Naive thymus-derived CD8-positive, alpha-beta T cell (primary cell): ENCODE data around the gene RBPJL. TPM values are rescaled to one million over a fixed set of nuclear protein-coding genes. Genes with fewer than 3 reads are reported as not detected.

ENCODE experiments used
- ATAC-seq, 2 donors: fragments of 150-1000 bp; cut with Tn5 transposase in 1 of 2; sonication (Bioruptor Pico), chemical (Tn5 transposase) in 1 of 2; 1 replicate in 1 of 2; 2 replicates in 1 of 2; pipeline ENCODE4 v1.10.0; 2021; ENCODE audit warnings: mild to moderate bottlenecking in 2 of 2, moderate library complexity in 2 of 2
- POLR2A ChIA-PET: fragments of 350-600 bp; sonication (Branson Sonifier 250); formaldehyde crosslinking; loops from one replicate; lab custom pipeline; 2021; ENCODE audit warnings: antibody characterized with exemption; lab: Charles Lee
- DNase-seq, 10 donors: peaks; one replicate each; pipeline versions ENCODE4 v3.0.0 to v3.0.0-alpha.2; 2020 to 2022
- H3K27ac Mint-ChIP-seq, 10 donors: one replicate each; pipeline ENCODE4 v1.8.0; 2020 to 2022; ENCODE audit warnings: mild to moderate bottlenecking in 10 of 10, mixed read lengths in 10 of 10, moderate library complexity in 4 of 10, inconsistent platforms in 1 of 10
- H3K27me3 Mint-ChIP-seq, 5 donors: one replicate each; pipeline ENCODE4 v1.8.0; 2021 to 2022; ENCODE audit warnings: mixed read lengths in 5 of 5
- H3K36me3 Mint-ChIP-seq, 3 donors: one replicate each; pipeline ENCODE4 v1.8.0; 2020 to 2022; ENCODE audit warnings: mixed read lengths in 3 of 3, mild to moderate bottlenecking in 2 of 3, inconsistent platforms in 1 of 3
- H3K4me1 Mint-ChIP-seq, 4 donors: one replicate each; pipeline ENCODE4 v1.8.0; 2021 to 2022; ENCODE audit warnings: mixed read lengths in 4 of 4
- H3K4me3 Mint-ChIP-seq, 10 donors: one replicate each; pipeline ENCODE4 v1.8.0; 2020 to 2022; ENCODE audit warnings: mild to moderate bottlenecking in 10 of 10, mixed read lengths in 10 of 10, moderate library complexity in 6 of 10, inconsistent platforms in 1 of 10
- H3K9me3 Mint-ChIP-seq, 9 donors: one replicate each; pipeline ENCODE4 v1.8.0; 2020 to 2022; ENCODE audit warnings: mixed read lengths in 9 of 9, mild to moderate bottlenecking in 3 of 9, inconsistent platforms in 1 of 9, moderate library complexity in 1 of 9
- polyA plus RNA-seq, 3 donors: library from polyadenylated mRNA; unstranded; fragments of 300-500 nt; fragmentation: Illumina TruSeq; gene quantifications; one replicate each; pipeline ENCODE4 v1.2.3, GENCODE V29; 2021
- total RNA-seq, 8 experiments: library from RNA in 2 of 8; stranded (reverse) in 2 of 8; gene quantifications; one replicate each; pipeline ENCODE4 v1.2.3 and lab custom pipeline; 2021 to 2026

Gene RBPJL
- total and polyA plus RNA-seq, 5 experiments from 2014 or later, result not detected

DNA sequence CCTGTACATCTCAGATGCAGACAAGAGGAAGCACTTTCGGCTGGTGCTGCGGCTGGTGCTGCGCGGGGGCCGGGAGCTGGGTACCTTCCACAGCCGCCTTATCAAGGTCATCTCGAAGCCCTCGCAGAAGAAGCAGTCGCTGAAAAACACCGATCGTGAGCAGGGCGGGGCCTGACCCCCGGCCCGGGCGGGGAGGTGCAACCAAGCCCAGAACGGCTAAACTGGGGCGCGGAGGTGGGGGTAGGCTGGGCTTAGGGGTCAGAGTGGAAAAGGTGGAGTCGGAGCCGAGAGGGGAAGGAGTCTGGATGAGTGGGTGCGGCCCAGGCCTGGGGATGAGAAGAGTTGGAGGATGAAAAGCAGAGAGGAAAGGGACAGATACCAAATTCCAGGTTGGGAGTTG is 5.6 kb downstream of the RBPJL start:
- ATAC-seq, result no peak
- H3K36me3 Mint-ChIP-seq, result peaks cover 0 to 2% (median 0%) of the 10 kb centered on the region in 3 donors
- no peaks in the 10 kb centered on the region for H3K9me3 Mint-ChIP-seq
- DNase-seq, result no peak
- no peak overlapping the region for H3K27ac Mint-ChIP-seq
- peaks cover 0 to 20% (median 11%) of the 10 kb centered on the region in 4 donors for H3K4me1 Mint-ChIP-seq
- H3K4me3 Mint-ChIP-seq, result no peak overlapping the region
- POLR2A ChIA-PET, result interaction anchor here (0.7 kb wide), 1 partner anchor 51 kb away, joined by 4 read pairs; the partner anchor contains the start of gene SYS1
- H3K27me3 Mint-ChIP-seq, result peaks cover 23 to 95% (median 61%) of the 10 kb centered on the region in 5 donors

DNA sequence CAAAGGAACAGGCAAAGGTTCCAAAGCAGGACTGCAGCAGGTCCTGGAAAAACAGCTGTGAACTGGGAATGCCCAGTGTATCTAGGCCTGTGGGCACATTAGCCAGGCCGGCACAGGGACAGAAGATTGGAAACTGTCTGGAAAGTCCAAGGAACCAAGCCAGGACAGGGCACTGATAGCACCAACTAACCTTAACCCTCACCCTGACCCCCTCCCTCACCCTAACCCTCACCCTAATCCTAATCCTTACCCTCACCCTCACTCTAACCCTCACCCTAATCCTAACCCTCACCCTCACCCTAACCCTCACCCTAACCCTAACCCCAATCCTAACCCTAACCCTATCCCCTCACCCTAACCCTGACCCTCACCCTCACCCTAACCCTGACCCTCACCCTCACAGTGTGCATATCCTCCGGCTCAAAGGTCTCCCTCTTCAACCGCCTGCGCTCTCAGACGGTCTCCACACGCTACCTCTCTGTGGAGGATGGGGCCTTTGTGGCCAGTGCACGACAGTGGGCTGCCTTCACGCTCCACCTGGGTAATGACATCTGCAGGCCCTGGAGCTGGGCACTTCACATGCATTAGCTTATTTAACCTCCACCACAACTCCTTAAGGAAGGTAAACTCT is 6.5 kb downstream of the RBPJL start:
- H3K36me3 Mint-ChIP-seq, result peaks cover 0 to 2% (median 0%) of the 10 kb centered on the region in 3 donors
- no peak for DNase-seq
- POLR2A ChIA-PET, result interaction anchor here (0.7 kb wide), 1 partner anchor 50 kb away, joined by 4 read pairs; the partner anchor contains the start of gene SYS1
- peaks cover 21 to 91% (median 65%) of the 10 kb centered on the region in 5 donors for H3K27me3 Mint-ChIP-seq
- no peaks in the 10 kb centered on the region for H3K9me3 Mint-ChIP-seq
- peaks cover 0 to 20% (median 10%) of the 10 kb centered on the region in 4 donors for H3K4me1 Mint-ChIP-seq
- H3K4me3 Mint-ChIP-seq, result no peak overlapping the region
- ATAC-seq, result no peak
- H3K27ac Mint-ChIP-seq, result no peak overlapping the region

DNA sequence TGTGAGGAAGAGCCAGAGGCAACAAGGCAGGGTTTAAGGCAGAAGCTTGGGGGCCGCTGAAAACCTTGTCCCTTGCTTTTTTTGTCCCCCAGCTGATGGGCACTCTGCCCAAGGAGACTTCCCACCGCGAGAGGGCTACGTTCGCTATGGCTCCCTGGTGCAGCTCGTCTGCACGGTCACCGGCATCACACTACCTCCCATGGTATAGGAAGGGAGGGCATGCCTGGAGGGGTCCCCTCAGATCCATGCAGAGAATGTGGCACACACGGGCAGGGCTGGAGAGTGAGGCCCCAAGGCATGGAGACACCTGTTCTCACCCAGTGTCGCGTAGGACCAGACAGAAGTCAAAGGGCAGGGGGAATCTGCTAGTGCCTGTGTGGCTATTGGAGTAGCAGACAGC is 7.3 kb downstream of the RBPJL start:
- Mint-ChIP-seq H3K27me3 (peaks cover 21 to 88% (median 65%) of the 10 kb centered on the region in 5 donors), H3K27ac (no peak overlapping the region), H3K9me3 (no peaks in the 10 kb centered on the region), H3K4me3 (no peak overlapping the region), H3K36me3 (peaks cover 0 to 2% (median 0%) of the 10 kb centered on the region in 3 donors), H3K4me1 (peaks cover 2 to 23% (median 13%) of the 10 kb centered on the region in 4 donors)
- POLR2A ChIA-PET, result no interaction called here
- no peak for ATAC-seq
- no peak for DNase-seq

DNA sequence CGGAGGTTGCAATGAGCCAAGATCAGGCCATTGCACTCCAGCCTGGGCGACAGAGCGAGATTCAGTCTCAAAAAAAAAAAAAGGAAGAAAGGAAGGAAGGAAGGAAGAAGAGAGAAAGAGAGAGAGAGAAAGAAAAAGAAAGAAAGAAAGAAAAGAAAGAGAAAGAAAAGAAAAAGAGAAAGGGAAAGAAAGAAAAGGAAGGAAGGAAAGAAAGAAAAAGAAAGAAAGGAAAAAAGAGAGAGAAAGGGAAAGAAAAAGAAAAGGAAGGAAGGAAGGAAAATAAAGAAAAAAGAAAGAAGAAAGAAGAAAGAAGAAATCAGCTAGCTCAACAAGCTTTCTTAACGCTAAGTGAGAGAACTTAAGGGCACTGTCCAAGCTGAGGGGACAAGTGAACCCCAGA is 9.0 kb downstream of the RBPJL start:
- peaks cover 5 to 28% (median 21%) of the 10 kb centered on the region in 4 donors for H3K4me1 Mint-ChIP-seq
- H3K27me3 Mint-ChIP-seq, result peaks cover 17 to 70% (median 48%) of the 10 kb centered on the region in 5 donors
- no peaks in the 10 kb centered on the region for H3K36me3 Mint-ChIP-seq
- H3K4me3 Mint-ChIP-seq, result peak overlapping the region in 2 of 10 donors; percentile 1 to 61
- ATAC-seq (no peak), DNase-seq (no peak)
- POLR2A ChIA-PET, result no interaction called here
- peak overlapping the region in 1 of 10 donors; percentile 29 for H3K27ac Mint-ChIP-seq
- H3K9me3 Mint-ChIP-seq, result no peaks in the 10 kb centered on the region

DNA sequence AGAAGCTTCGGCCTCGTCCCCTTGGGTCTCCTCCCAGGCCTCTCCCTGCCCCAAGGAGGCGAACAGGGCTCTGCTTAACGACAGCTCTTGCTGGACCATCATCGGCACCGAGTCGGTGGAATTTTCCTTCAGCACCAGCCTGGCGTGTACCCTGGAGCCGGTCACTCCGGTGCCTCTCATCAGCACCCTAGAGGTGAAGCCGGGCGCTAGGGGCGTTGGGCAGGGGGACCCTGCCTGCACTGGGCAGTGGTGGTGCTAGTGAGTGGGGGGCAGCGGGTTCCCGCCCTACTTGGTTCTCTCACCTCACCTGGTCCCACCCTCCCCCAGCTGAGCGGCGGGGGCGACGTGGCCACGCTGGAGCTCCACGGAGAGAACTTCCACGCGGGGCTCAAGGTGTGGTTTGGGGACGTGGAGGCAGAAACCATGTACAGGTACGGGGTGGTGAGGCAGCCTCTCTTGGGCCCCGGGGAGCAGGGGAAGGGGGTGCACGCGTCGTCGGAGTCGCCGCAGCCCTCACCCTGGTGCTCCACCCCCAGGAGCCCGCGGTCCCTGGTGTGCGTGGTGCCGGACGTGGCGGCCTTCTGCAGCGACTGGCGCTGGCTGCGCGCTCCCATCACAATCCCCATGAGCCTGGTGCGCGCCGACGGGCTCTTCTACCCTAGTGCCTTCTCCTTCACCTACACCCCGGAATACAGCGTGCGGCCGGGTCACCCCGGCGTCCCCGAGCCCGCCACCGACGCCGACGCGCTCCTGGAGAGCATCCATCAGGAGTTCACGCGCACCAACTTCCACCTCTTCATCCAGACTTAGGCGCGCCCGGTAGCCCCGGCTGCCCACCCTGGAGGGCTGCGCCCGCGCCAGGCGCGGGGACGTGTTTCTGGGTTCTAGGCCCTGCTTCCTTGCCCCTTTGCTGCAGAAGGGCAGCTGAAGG is 9.8 kb downstream of the RBPJL start:
- Mint-ChIP-seq H3K27me3 (peaks cover 14 to 63% (median 41%) of the 10 kb centered on the region in 5 donors), H3K4me3 (no peak overlapping the region), H3K9me3 (no peaks in the 10 kb centered on the region), H3K27ac (no peak overlapping the region), H3K4me1 (peaks cover 7 to 28% (median 24%) of the 10 kb centered on the region in 4 donors), H3K36me3 (no peaks in the 10 kb centered on the region)
- ATAC-seq, result no peak
- DNase-seq, result no peak
- POLR2A ChIA-PET, result no interaction called here

DNA sequence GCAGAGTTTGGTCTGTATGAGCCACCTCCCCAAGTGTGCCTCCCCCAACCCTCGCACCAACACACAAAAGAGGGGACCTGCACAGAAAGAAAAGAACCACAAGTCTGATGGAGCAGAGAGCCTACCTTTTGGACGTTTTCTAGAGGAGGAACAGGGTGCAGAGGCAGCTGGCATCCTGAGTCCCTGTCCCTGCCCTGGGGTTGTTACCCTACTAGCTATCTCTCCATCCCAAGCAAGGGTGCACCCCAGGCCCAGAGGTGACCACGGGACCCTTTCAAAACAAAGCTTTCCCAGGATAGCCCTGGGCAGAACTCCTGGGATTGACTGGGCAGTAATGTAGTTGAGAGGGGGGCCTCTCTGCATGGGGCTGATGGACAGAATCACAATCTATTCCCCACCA is 11.2 kb downstream of the RBPJL start:
- Mint-ChIP-seq H3K27ac (no peak overlapping the region), H3K4me1 (peaks cover 7 to 29% (median 23%) of the 10 kb centered on the region in 4 donors), H3K36me3 (no peaks in the 10 kb centered on the region), H3K9me3 (no peaks in the 10 kb centered on the region), H3K4me3 (no peak overlapping the region), H3K27me3 (peaks cover 11 to 49% (median 33%) of the 10 kb centered on the region in 5 donors)
- no peak for ATAC-seq
- DNase-seq, result no peak
- POLR2A ChIA-PET, result no interaction called here

DNA sequence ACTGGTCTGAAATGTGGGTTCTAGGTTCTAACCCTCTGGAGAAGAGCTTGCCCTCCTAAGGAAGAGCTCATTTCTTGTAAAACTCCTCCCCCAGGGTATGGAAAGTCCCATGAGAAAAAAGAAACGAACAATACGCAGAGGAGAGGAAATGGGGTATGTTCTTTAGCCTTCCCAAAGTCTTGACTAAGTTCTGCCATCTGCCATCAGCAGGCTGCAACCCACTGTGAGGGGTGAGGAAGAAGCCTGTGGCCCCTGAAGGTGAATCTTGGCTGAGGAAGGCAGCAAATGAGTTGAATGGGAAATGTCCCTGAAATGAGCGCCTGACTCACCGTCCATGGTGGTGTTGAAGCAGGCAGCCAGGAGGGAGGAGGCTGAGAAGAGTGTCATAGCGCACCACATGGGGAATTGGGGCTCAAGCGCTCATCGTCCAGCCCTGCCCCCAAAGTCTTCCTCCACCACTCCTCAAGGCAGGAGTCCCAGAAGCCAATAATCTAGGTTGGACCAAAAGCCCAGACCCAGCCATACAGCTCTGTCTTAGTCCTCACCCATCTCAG is 11.8 kb downstream of the RBPJL start:
- H3K27me3 Mint-ChIP-seq, result peaks cover 9 to 42% (median 29%) of the 10 kb centered on the region in 5 donors
- H3K27ac Mint-ChIP-seq, result peak overlapping the region in 1 of 10 donors; percentile 40
- ATAC-seq (no peak), DNase-seq (no peak)
- peaks cover 7 to 29% (median 23%) of the 10 kb centered on the region in 4 donors for H3K4me1 Mint-ChIP-seq
- peak overlapping the region in 1 of 10 donors; percentile 15 for H3K4me3 Mint-ChIP-seq
- no peaks in the 10 kb centered on the region for H3K9me3 Mint-ChIP-seq
- POLR2A ChIA-PET, result interaction anchor here (0.7 to 1.2 kb wide), 3 partner anchors 320 to 453 kb away, joined by 3 to 5 read pairs (median 3); no protein-coding TSS in a partner anchor
- H3K36me3 Mint-ChIP-seq, result no peaks in the 10 kb centered on the region

DNA sequence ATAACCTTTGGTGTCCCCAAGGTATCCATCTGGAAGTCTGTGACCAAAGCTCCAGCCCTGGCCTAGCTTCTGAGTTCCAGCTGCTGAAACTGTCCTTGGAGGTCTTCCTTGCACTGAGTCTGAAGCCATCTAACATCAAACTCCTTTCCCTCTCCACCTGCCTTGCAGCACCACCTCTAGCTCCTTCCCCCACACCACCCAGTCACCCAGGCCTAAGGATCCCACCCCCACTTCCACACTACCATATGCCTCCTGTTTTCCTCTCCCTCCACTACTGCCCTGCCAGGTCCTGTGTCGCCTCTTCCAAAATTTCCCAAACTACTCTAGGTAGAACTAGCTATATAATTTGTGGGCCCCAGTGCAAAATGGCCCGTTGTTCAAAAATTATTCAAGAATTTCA is 12.3 kb downstream of the RBPJL start:
- peak overlapping the region in 4 of 10 donors; percentile 0 to 55 (median 12) for H3K4me3 Mint-ChIP-seq
- DNase-seq, result no peak
- peak overlapping the region in 3 of 10 donors; percentile 34 to 47 (median 40) for H3K27ac Mint-ChIP-seq
- POLR2A ChIA-PET, result interaction anchor here (0.7 to 1.2 kb wide), 3 partner anchors 320 to 453 kb away, joined by 3 to 5 read pairs (median 3); no protein-coding TSS in a partner anchor
- H3K9me3 Mint-ChIP-seq, result no peaks in the 10 kb centered on the region
- H3K36me3 Mint-ChIP-seq, result no peaks in the 10 kb centered on the region
- peaks cover 7 to 29% (median 23%) of the 10 kb centered on the region in 4 donors for H3K4me1 Mint-ChIP-seq
- ATAC-seq, result no peak
- peaks cover 4 to 38% (median 24%) of the 10 kb centered on the region in 5 donors for H3K27me3 Mint-ChIP-seq

DNA sequence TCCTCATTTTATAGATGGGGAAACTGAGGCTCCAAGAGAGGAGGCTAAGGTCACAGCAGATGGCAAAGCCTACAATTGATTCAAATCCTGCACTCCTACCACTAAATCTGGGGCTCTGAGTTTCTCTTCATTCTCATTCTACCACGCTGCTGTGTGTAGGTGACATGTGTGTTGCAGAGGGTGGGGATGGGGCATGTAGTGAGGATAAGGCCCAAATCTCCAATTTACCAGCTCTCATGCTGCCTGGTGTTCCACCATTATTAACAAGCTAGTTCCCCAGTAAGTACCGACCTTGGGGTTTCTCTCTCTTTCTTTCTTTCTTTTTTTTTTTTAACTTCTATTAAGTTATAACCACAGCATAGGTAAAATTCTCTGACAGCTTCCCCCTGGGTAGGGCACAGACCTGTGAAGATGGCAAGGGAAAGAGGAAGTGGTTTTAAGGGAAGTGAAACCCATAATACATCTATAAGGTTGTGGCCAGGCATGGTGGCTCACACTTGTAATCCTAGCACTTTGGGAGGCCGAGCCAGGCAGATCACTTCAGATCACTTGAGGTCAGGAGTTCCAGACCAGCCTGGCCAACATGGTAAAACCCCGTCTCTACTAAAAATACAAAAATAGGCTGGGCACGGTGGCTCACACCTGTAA is 14.4 kb downstream of the RBPJL start:
- ATAC-seq (peak; percentile 61 to 89), DNase-seq (peak in 4 of 10 donors; percentile 11 to 26 (median 18))
- H3K4me1 Mint-ChIP-seq, result peaks cover 7 to 27% (median 20%) of the 10 kb centered on the region in 4 donors
- H3K4me3 Mint-ChIP-seq, result peak overlapping the region in 7 of 10 donors; percentile 23 to 36 (median 30)
- H3K36me3 Mint-ChIP-seq, result no peaks in the 10 kb centered on the region
- H3K27me3 Mint-ChIP-seq, result peaks cover 0 to 16% (median 5%) of the 10 kb centered on the region in 5 donors
- POLR2A ChIA-PET, result no interaction called here
- no peaks in the 10 kb centered on the region for H3K9me3 Mint-ChIP-seq
- H3K27ac Mint-ChIP-seq, result peak overlapping the region in 4 of 10 donors; percentile 0 to 69 (median 56)

DNA sequence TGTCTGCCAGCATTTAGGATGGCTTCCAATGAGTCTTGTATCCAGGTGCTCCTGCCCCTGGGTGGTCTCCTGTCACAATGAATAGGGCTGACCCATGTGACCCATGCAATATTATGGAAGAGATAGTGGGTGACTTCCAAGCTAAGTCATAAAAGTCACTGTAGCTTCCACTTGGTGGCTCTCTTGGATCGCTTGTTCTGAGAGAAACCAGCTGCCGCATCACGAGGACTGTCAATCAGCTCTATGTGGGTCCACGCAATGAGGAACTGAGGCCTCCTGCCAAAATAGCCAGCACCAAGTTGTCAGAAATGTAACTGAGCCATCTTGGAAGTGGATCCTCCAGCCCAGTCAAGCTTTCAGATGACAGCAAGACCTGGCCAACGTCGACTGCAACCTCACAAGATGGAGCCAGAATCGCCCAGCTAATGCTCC is 16.3 kb downstream of the RBPJL start:
- no peak overlapping the region for H3K27ac Mint-ChIP-seq
- DNase-seq, result no peak
- POLR2A ChIA-PET, result no interaction called here

DNA sequence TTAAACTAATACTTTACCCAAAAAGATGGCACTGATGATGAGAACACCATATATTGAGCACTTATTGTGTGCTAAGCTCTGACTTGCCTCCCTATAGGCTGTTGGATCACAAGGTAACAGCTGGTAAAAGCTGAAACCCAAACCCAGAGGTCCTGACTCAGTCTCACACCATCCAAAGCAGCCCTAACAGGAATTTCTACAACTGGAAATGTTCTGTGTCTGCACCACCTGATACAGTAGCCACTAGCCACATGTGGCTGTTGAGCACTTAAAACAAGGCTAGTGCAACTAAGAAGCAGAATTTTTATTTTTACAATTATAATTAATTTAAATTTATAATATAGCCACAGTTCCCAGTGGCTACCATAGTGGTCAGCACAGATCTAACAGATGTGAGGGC is 17.1 kb downstream of the RBPJL start:
- H3K4me1 Mint-ChIP-seq, result peaks cover 7 to 22% (median 18%) of the 10 kb centered on the region in 4 donors

More for the DNA sequence above, 16.3 kb downstream of the RBPJL start:
- Mint-ChIP-seq H3K4me3 (no peak overlapping the region), H3K27me3 (no peaks in the 10 kb centered on the region), H3K4me1 (peaks cover 7 to 25% (median 19%) of the 10 kb centered on the region in 4 donors), H3K9me3 (no peaks in the 10 kb centered on the region), H3K36me3 (no peaks in the 10 kb centered on the region)
- no peak for ATAC-seq

More for the DNA sequence above, 17.1 kb downstream of the RBPJL start:
- ATAC-seq (no peak), DNase-seq (no peak)
- H3K27ac Mint-ChIP-seq, result no peak overlapping the region
- no peak overlapping the region for H3K4me3 Mint-ChIP-seq
- no peaks in the 10 kb centered on the region for H3K36me3 Mint-ChIP-seq
- no peaks in the 10 kb centered on the region for H3K27me3 Mint-ChIP-seq
- POLR2A ChIA-PET, result interaction anchor here (0.7 kb wide), 1 partner anchor 498 kb away, joined by 4 read pairs; no protein-coding TSS in a partner anchor
- H3K9me3 Mint-ChIP-seq, result no peaks in the 10 kb centered on the region
